B cell (primary cell): ENCODE results near the gene OR5D14. TPM values are rescaled to one million over a fixed set of nuclear protein-coding genes. Genes with fewer than 3 reads are reported as not detected.

Source experiments
- ATAC-seq: fragments of 200-7000 bp; cut with Tn5 transposase; one replicate; pipeline ENCODE4 v1.10.0; 2021; ENCODE audit warnings: low read depth, mild to moderate bottlenecking, moderate number of reproducible peaks, moderate library complexity
- CTCF ChIA-PET: fragments of 350-600 bp; sonication (Branson Sonifier 250); formaldehyde crosslinking; loops from one replicate; lab custom pipeline; 2021; ENCODE audit warnings: antibody characterized with exemption, inconsistent platforms; lab: Charles Lee
- POLR2A ChIA-PET: fragments of 350-600 bp; sonication (Branson Sonifier 250); formaldehyde crosslinking; loops from one replicate; lab custom pipeline; 2021; ENCODE audit warnings: antibody characterized with exemption; lab: Charles Lee
- DNase-seq: peaks from one replicate; pipeline ENCODE4 v3.0.0; 2013
- H2AFZ ChIP-seq: 2 replicates; pipeline ENCODE4 v1.6.1; 2012; ENCODE audit warnings: mild to moderate bottlenecking, low read depth, low read length; ENCODE audit not compliant: insufficient read depth, poor library complexity, severe bottlenecking
- H3K27ac ChIP-seq, 2 donors: 1 replicate in 1 of 2; 2 replicates in 1 of 2; pipeline ENCODE4 v1.5.1; 2012 to 2013; ENCODE audit warnings: low read length in 2 of 2, mild to moderate bottlenecking in 2 of 2, moderate library complexity in 1 of 2
- H3K27me3 ChIP-seq, 4 experiments: fragments of 200-600 bp in 1 of 4; sonication (generic) in 1 of 4; replicated peaks in 1 of 4; 1 replicate in 2 of 4; 2 replicates in 2 of 4; pipeline versions ENCODE4 v1.6.1 to v1.7.0; 2013 to 2016; ENCODE audit warnings: low read length in 3 of 4, mild to moderate bottlenecking in 2 of 4, mixed read lengths in 1 of 4, moderate library complexity in 1 of 4; ENCODE audit not compliant: insufficient read depth in 4 of 4, control insufficient read depth in 3 of 4; ENCODE audit errors: control extremely low read depth in 1 of 4
- H3K36me3 ChIP-seq, 2 experiments: replicated peaks in 1 of 2; 1 replicate in 1 of 2; 2 replicates in 1 of 2; pipeline versions ENCODE4 v1.6.1 to v1.7.1; 2013; ENCODE audit warnings: low read length in 1 of 2; ENCODE audit not compliant: insufficient read depth in 2 of 2, control insufficient read depth in 1 of 2; ENCODE audit errors: control extremely low read depth in 1 of 2, extremely low read depth in 1 of 2
- H3K4me1 ChIP-seq, 2 donors: fragments of 200-600 bp in 1 of 2; sonication (generic) in 1 of 2; 1 replicate in 1 of 2; 2 replicates in 1 of 2; pipeline versions ENCODE4 v1.5.1 to v1.6.1; 2013 to 2017; ENCODE audit warnings: low read length in 2 of 2; ENCODE audit not compliant: control insufficient read depth in 2 of 2, insufficient read depth in 2 of 2
- H3K4me2 ChIP-seq: replicated peaks from 2 replicates; pipeline ENCODE3; 2012; ENCODE audit warnings: mild to moderate bottlenecking, low read depth, low read length; ENCODE audit not compliant: poor library complexity, severe bottlenecking
- H3K4me3 ChIP-seq, 5 experiments: fragments of 200-600 bp in 1 of 5; sonication (generic) in 1 of 5; 1 replicate in 3 of 5; 2 replicates in 2 of 5; pipeline versions ENCODE4 v1.5.1 to v1.7.0; 2011 to 2016; ENCODE audit warnings: low read length in 4 of 5, mild to moderate bottlenecking in 4 of 5, low read depth in 2 of 5, control low read depth in 1 of 5, moderate library complexity in 1 of 5; ENCODE audit not compliant: insufficient read depth in 1 of 5; ENCODE audit errors: control extremely low read depth in 1 of 5, extremely low read depth in 1 of 5
- H3K79me2 ChIP-seq: fragments of 200-600 bp; sonication (generic); one replicate; pipeline ENCODE4 v1.6.0; 2016; ENCODE audit warnings: low read length; ENCODE audit not compliant: control insufficient read depth, insufficient read depth
- H3K9ac ChIP-seq: fragments of 200-600 bp; sonication (generic); 2 replicates; pipeline ENCODE4 v1.6.1; 2017; ENCODE audit warnings: mild to moderate bottlenecking, low read length, moderate library complexity
- H3K9me3 ChIP-seq, 3 donors: one replicate each; pipeline versions ENCODE4 v1.6.1 to v1.7.1; 2013; ENCODE audit warnings: low read length in 2 of 3; ENCODE audit not compliant: control insufficient read depth in 2 of 3, insufficient read depth in 1 of 3; ENCODE audit errors: control extremely low read depth in 1 of 3
- H4K20me1 ChIP-seq: 2 replicates; pipeline ENCODE4 v1.6.0; 2012; ENCODE audit warnings: mild to moderate bottlenecking, low read length; ENCODE audit not compliant: insufficient read depth, control insufficient read depth, poor library complexity, severe bottlenecking
- H3K27ac Mint-ChIP-seq: one replicate; pipeline ENCODE4 v1.8.0; 2021; ENCODE audit warnings: mixed read lengths
- H3K27me3 Mint-ChIP-seq: one replicate; pipeline ENCODE4 v1.8.0; 2021; ENCODE audit warnings: mixed read lengths
- H3K4me1 Mint-ChIP-seq: one replicate; pipeline ENCODE4 v1.8.0; 2021; ENCODE audit warnings: mixed read lengths
- H3K4me3 Mint-ChIP-seq: one replicate; pipeline ENCODE4 v1.8.0; 2021; ENCODE audit warnings: mixed read lengths
- H3K9me3 Mint-ChIP-seq: one replicate; pipeline ENCODE4 v1.8.0; 2022; ENCODE audit warnings: mixed read lengths; ENCODE audit not compliant: insufficient read depth
- EZH2 ChIP-seq: IDR thresholded peaks from 2 replicates; pipeline ENCODE4 v1.6.1; 2012; ENCODE audit warnings: borderline replicate concordance, low read depth, mild to moderate bottlenecking, moderate library complexity, low read length; ENCODE audit not compliant: insufficient read depth, poor library complexity, severe bottlenecking
- WGBS: methylation state at CpG from one replicate; pipeline ENCODE4 v1.1.5; 2013; ENCODE audit warnings: missing lambda C conversion rate; ENCODE audit not compliant: insufficient coverage; 5-methylcytosine and 5-hydroxymethylcytosine counted together
- intact Hi-C: fragments of 100-400 bp; cut with micrococcal nuclease; formaldehyde crosslinking; loops from one replicate; pipeline ENCODE4 v1.10.0; 2022
- polyA plus RNA-seq: library from polyadenylated mRNA; depleted of rRNA; stranded (reverse); fragments of >200 nt; gene quantifications from 2 replicates; pipeline ENCODE4 v1.2.3, GENCODE V29; 2012
- total RNA-seq, 2 donors: library from RNA; stranded (reverse); fragments of 120-200 nt in 1 of 2; gene quantifications; 1 replicate in 1 of 2; 2 replicates in 1 of 2; pipeline versions ENCODE4 v1.2.3 to v1.2.4, GENCODE V29; 2013 to 2022
- TF ChIP-seq, protein P1 (sequence below): fragments of 200-600 bp; IDR thresholded peaks from one replicate; pipeline ENCODE4 v1.8.0; 2022; ENCODE audit warnings: antibody characterized with exemption, mild to moderate bottlenecking

The OR5D14 gene
- total and polyA plus RNA-seq, 2 donors (not counting 1 experiment from before 2014, with no cell fraction given): not detected

DNA sequence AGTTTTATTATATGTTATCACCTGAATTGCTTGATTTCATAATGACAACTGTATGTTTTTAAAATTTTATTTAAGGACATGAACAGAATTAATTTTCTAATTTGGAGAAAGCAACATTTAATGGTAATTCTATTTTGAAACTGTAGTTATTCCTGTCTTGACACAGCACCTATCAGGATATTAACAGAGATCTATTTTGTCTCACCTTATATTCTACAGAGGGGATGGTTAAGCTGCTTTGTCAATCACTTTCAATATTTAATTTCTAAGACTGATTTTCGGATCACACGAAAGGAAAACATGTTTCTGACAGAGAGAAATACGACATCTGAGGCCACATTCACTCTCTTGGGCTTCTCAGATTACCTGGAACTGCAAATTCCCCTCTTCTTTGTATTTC is 43.1 kb downstream of the OR5D14 start, which contains the start of gene OR5D16:
Gene OR5D16, plus strand, starts transcription at position 301 of the 400 bp plus-strand sequence. Its CDS starts 0 bp downstream, at position 301.
- H3K9me3 Mint-ChIP-seq: peaks cover 2% of the 10 kb centered on the region
- Histone ChIP-seq H3K9me3 (no peaks in the 10 kb centered on the region), H3K27me3 (no peaks in the 10 kb centered on the region), H3K9ac (no peak within 1 kb of the TSS), H3K4me3 (no peak within 1 kb of the TSS), H2AFZ (no peak within 1 kb of the TSS), H3K36me3 (no peaks in the 10 kb centered on the region), H3K4me2 (no peak within 1 kb of the TSS), H3K79me2 (no peaks in the 10 kb centered on the region), H3K4me1 (no peaks in the 10 kb centered on the region), H3K27ac (no peak within 1 kb of the TSS), H4K20me1 (no peaks in the 10 kb centered on the region)
- H3K4me1 Mint-ChIP-seq: no peaks in the 10 kb centered on the region
- no peaks in the 10 kb centered on the region for H3K27me3 Mint-ChIP-seq
- H3K27ac Mint-ChIP-seq: no peak within 1 kb of the TSS
- no CpG with 5 or more reads among the region's 3 CpGs for WGBS
- DNase-seq (no peak), ATAC-seq (no peak)
- POLR2A ChIA-PET: no interaction called here
- no peak for TF ChIP-seq EZH2
- TF ChIP-seq, protein P1, sequence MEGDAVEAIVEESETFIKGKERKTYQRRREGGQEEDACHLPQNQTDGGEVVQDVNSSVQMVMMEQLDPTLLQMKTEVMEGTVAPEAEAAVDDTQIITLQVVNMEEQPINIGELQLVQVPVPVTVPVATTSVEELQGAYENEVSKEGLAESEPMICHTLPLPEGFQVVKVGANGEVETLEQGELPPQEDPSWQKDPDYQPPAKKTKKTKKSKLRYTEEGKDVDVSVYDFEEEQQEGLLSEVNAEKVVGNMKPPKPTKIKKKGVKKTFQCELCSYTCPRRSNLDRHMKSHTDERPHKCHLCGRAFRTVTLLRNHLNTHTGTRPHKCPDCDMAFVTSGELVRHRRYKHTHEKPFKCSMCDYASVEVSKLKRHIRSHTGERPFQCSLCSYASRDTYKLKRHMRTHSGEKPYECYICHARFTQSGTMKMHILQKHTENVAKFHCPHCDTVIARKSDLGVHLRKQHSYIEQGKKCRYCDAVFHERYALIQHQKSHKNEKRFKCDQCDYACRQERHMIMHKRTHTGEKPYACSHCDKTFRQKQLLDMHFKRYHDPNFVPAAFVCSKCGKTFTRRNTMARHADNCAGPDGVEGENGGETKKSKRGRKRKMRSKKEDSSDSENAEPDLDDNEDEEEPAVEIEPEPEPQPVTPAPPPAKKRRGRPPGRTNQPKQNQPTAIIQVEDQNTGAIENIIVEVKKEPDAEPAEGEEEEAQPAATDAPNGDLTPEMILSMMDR: no peak
- CTCF ChIA-PET: no interaction called here
- H3K4me3 Mint-ChIP-seq: no peak within 1 kb of the TSS
- intact Hi-C loops: no loop called here

Other genes with a start within 250 kb of the OR5D14 start
- gene OR4C15, start 241.1 kb upstream of the OR5D14 start, total RNA-seq: not detected in 2 replicates
- gene OR4C15, start 241.1 kb upstream of the OR5D14 start, polyA plus RNA-seq: not detected in 2 replicates
- not detected in 2 replicates for gene OR4C16, start 223.4 kb upstream of the OR5D14 start, total RNA-seq
- not detected in 2 replicates for gene OR4C16, start 223.4 kb upstream of the OR5D14 start, polyA plus RNA-seq
- gene OR4C11, start 187.9 kb upstream of the OR5D14 start, total RNA-seq: not detected in 2 replicates
- gene OR4C11, start 187.9 kb upstream of the OR5D14 start, polyA plus RNA-seq: not detected in 2 replicates
- not detected in 2 replicates for gene OR4P4, start 160.4 kb upstream of the OR5D14 start, total RNA-seq
- gene OR4P4, start 160.4 kb upstream of the OR5D14 start, polyA plus RNA-seq: not detected in 2 replicates
- gene OR4S2, start 147.2 kb upstream of the OR5D14 start, total RNA-seq: not detected in 2 replicates
- gene OR4S2, start 147.2 kb upstream of the OR5D14 start, polyA plus RNA-seq: not detected in 2 replicates
- gene OR4C6, start 133.4 kb upstream of the OR5D14 start, total RNA-seq: not detected in 2 replicates
- gene OR4C6, start 133.4 kb upstream of the OR5D14 start, polyA plus RNA-seq: 0.28 TPM in 1 of 2 replicates, not detected in the other
- gene OR5D13, start 22.1 kb upstream of the OR5D14 start, total RNA-seq: not detected in 2 replicates
- gene OR5D13, start 22.1 kb upstream of the OR5D14 start, polyA plus RNA-seq: not detected in 2 replicates
- gene OR5L1, start 15.8 kb downstream of the OR5D14 start, total RNA-seq: not detected in 2 replicates
- not detected in 2 replicates for gene OR5L1, start 15.8 kb downstream of the OR5D14 start, polyA plus RNA-seq
- gene OR5D18, start 24.1 kb downstream of the OR5D14 start, total RNA-seq: not detected in 2 replicates
- not detected in 2 replicates for gene OR5D18, start 24.1 kb downstream of the OR5D14 start, polyA plus RNA-seq
- not detected in 2 replicates for gene OR5L2, start 31.7 kb downstream of the OR5D14 start, total RNA-seq
- not detected in 2 replicates for gene OR5L2, start 31.7 kb downstream of the OR5D14 start, polyA plus RNA-seq
- not detected in 2 replicates for gene OR5D16, start 43.2 kb downstream of the OR5D14 start, total RNA-seq
- not detected in 2 replicates for gene OR5D16, start 43.2 kb downstream of the OR5D14 start, polyA plus RNA-seq
- gene TRIM51, start 87.7 kb downstream of the OR5D14 start, total RNA-seq: not detected in 2 replicates
- not detected in 2 replicates for gene TRIM51, start 87.7 kb downstream of the OR5D14 start, polyA plus RNA-seq
- gene OR5W2, start 119.0 kb downstream of the OR5D14 start, total RNA-seq: not detected in 2 replicates
- gene OR5W2, start 119.0 kb downstream of the OR5D14 start, polyA plus RNA-seq: not detected in 2 replicates
- not detected in 2 replicates for gene OR5I1, start 140.8 kb downstream of the OR5D14 start, total RNA-seq
- not detected in 2 replicates for gene OR5I1, start 140.8 kb downstream of the OR5D14 start, polyA plus RNA-seq
- not detected in 2 replicates for gene OR10AG1, start 174.4 kb downstream of the OR5D14 start, total RNA-seq
- gene OR10AG1, start 174.4 kb downstream of the OR5D14 start, polyA plus RNA-seq: not detected in 2 replicates
- gene OR5F1, start 199.1 kb downstream of the OR5D14 start, total RNA-seq: not detected in 2 replicates
- not detected in 2 replicates for gene OR5F1, start 199.1 kb downstream of the OR5D14 start, polyA plus RNA-seq
- gene OR5AS1, start 232.1 kb downstream of the OR5D14 start, total RNA-seq: not detected in 2 replicates
- not detected in 2 replicates for gene OR5AS1, start 232.1 kb downstream of the OR5D14 start, polyA plus RNA-seq